Transverse colon (tissue), 4 donors: ENCODE results near the gene SEC61A1. TPM values are rescaled to one million over a fixed set of nuclear protein-coding genes. Genes with fewer than 3 reads are reported as not detected.

Experiments
- DNase-seq: peaks from one replicate; pipeline ENCODE4 v3.0.0-alpha.2; 2019
- H3K27ac ChIP-seq, 4 donors: fragments of 200-600 bp; sonication (generic); 2 replicates each; pipeline ENCODE4 v1.5.1; 2016 to 2018; ENCODE audit warnings: inconsistent platforms in 4 of 4
- H3K27me3 ChIP-seq: fragments of 200-600 bp; sonication (generic); 2 replicates; pipeline ENCODE4 v1.5.1; 2017; ENCODE audit warnings: inconsistent platforms
- H3K36me3 ChIP-seq, 4 donors: fragments of 200-600 bp; sonication (generic); 2 replicates each; pipeline ENCODE4 v1.5.1; 2017 to 2019; ENCODE audit warnings: inconsistent platforms in 4 of 4
- H3K4me1 ChIP-seq, 4 donors: fragments of 200-600 bp; sonication (generic); 2 replicates each; pipeline ENCODE4 v1.5.1; 2017 to 2020; ENCODE audit warnings: inconsistent platforms in 4 of 4
- H3K4me3 ChIP-seq, 4 donors: fragments of 200-600 bp; sonication (generic); 1 replicate in 1 of 4; 2 replicates in 3 of 4; pipeline versions ENCODE4 v1.5.1 to v1.6.1; 2017 to 2019; ENCODE audit warnings: inconsistent platforms in 4 of 4
- H3K9me3 ChIP-seq, 2 donors: fragments of 200-600 bp; sonication (generic); 2 replicates each; pipeline ENCODE4 v1.5.1; 2017 to 2019; ENCODE audit warnings: inconsistent platforms in 2 of 2
- EP300 ChIP-seq: sonication (generic); formaldehyde crosslinking; IDR thresholded peaks from one replicate; pipeline ENCODE4 v1.6.1; 2017; ENCODE audit warnings: antibody characterized with exemption, low read depth
- POLR2A ChIP-seq: fragments of 450-650 bp; IDR thresholded peaks from one replicate; pipeline ENCODE4 v1.6.1; 2016; ENCODE audit warnings: antibody characterized with exemption, mild to moderate bottlenecking, moderate library complexity
- POLR2AphosphoS5 ChIP-seq, 3 donors: sonication (generic); formaldehyde crosslinking; IDR thresholded peaks; one replicate each; pipeline ENCODE4 v1.6.1; 2016; ENCODE audit warnings: antibody characterized with exemption in 3 of 3
- WGBS, 2 donors: methylation state at CpG; one replicate each; pipeline ENCODE4 v1.1.5; 2018; ENCODE audit warnings: low coverage in 1 of 2; 5-methylcytosine and 5-hydroxymethylcytosine counted together
- in situ Hi-C, 4 donors: fragments of 200-750 bp; cut with MboI; loops; one replicate each; pipeline versions ENCODE4 v1.15.0 to v1.15.1; 2017; ENCODE audit warnings: low sequenced_read_pairs in 3 of 4, low pct_ligation_motif_present in 1 of 4, low pct_unique_long_range_greater_than_20kb in 1 of 4
- intact Hi-C: fragments of 100-400 bp; cut with DNase I; formaldehyde crosslinking; loops from one replicate; pipeline ENCODE4 v1.15.1; 2023; ENCODE audit warnings: low total_unique reads
- total RNA-seq, 4 donors: library from RNA; depleted of rRNA; stranded (reverse); fragments of >200 nt; gene quantifications; one replicate each; pipeline ENCODE4 v1.1.0, GENCODE V29; 2016
- TF ChIP-seq, protein P1 (sequence below), 5 experiments: fragments of 200-600 bp in 3 of 5; fragments of 450-650 bp in 2 of 5; sonication (generic) in 3 of 5; IDR thresholded peaks; 1 replicate in 2 of 5; 2 replicates in 3 of 5; pipeline ENCODE4 v1.5.1; 2016 to 2017; ENCODE audit warnings: antibody characterized with exemption in 5 of 5, inconsistent platforms in 3 of 5, mild to moderate bottlenecking in 2 of 5, moderate library complexity in 1 of 5

The SEC61A1 gene
- total RNA-seq, 4 donors from 2014 or later = 86.6 to 116 (median 115) TPM

DNA sequence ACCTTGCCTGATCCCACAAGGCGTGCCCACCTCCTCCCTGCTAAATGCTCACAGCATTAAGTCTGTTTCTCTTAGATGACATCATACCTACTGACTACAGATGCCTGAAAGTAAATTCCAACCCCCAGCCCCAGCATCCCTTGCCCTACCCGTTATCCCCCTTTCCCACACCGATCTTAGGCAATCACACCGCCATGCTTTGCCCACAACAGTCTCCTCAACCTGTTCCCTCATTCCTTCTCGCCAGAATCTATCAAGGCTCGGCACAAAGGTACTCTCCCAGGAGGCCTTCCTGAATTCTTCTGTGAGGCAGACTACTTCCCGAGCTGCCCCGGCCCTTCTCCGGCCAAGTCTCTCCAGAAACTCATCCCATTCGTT lies 789 bp upstream of the SEC61A1 start:
- no peak for DNase-seq
- H3K36me3 ChIP-seq = peaks cover 0 to 2% (median under 1%) of the 10 kb centered on the region in 4 donors
- peaks cover 25 to 36% (median 27%) of the 10 kb centered on the region in 4 donors for H3K4me1 ChIP-seq
- intact Hi-C loops (no loop called here), in situ Hi-C loops (no loop called here)
- 0 to 15% methylated on average over 4 to 10 of the region's 10 CpGs for WGBS, 2 donors
- TF ChIP-seq EP300 (no peak), POLR2AphosphoS5 (IDR thresholded peaks at IDR 0.05) (no peak), POLR2A (no peak)
- TF ChIP-seq, protein P1, sequence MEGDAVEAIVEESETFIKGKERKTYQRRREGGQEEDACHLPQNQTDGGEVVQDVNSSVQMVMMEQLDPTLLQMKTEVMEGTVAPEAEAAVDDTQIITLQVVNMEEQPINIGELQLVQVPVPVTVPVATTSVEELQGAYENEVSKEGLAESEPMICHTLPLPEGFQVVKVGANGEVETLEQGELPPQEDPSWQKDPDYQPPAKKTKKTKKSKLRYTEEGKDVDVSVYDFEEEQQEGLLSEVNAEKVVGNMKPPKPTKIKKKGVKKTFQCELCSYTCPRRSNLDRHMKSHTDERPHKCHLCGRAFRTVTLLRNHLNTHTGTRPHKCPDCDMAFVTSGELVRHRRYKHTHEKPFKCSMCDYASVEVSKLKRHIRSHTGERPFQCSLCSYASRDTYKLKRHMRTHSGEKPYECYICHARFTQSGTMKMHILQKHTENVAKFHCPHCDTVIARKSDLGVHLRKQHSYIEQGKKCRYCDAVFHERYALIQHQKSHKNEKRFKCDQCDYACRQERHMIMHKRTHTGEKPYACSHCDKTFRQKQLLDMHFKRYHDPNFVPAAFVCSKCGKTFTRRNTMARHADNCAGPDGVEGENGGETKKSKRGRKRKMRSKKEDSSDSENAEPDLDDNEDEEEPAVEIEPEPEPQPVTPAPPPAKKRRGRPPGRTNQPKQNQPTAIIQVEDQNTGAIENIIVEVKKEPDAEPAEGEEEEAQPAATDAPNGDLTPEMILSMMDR (IDR thresholded peaks at IDR 0.05) = no peak
- H3K9me3 ChIP-seq = no peaks in the 10 kb centered on the region
- H3K27ac ChIP-seq = peak overlapping the region; percentile 86 to 97 (median 91)
- peaks cover 4% of the 10 kb centered on the region for H3K27me3 ChIP-seq
- peak overlapping the region; percentile 72 to 96 (median 76) for H3K4me3 ChIP-seq

DNA sequence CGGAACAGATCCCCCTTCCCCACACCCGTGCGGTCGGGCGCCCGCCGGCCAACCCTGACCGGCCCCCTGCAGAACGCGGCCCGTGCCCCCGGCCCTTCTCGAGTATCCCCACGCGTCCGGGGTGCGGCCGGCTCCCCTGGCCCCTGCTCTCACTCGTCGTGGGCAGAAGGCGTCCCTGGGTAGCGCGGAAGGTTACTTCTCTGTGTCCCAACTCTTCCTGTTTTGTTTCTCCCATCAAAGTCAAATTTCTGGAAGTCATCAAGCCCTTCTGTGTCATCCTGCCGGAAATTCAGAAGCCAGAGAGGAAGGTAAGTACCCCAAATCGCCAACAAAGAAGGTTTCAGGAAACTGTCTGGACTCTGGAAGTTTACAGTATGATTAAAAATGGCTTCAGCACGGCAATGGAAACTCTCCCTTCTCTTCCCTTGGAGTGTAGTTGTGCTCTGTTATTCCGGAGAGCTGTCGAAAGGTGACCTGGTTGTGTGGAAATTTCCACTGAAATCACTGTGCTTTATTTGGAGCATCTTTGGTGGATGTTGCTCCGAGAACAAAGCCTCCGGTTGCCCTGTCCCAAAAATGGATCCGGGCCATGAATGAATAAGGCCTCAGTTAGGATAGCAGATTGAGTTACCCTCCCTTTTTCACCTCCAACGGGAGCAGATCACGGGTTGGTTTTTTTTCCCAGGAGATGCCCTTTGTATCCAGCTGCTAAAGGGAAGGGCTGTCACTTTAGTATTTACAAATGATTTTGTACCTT lies 536 bp downstream of the SEC61A1 start:
- H3K9me3 ChIP-seq = no peaks in the 10 kb centered on the region
- no peak for DNase-seq
- H3K36me3 ChIP-seq = peaks cover 0 to 11% (median 5%) of the 10 kb centered on the region in 4 donors
- H3K4me3 ChIP-seq = peak overlapping the region; percentile 73 to 96 (median 76)
- H3K27ac ChIP-seq = peak overlapping the region; percentile 88 to 97 (median 92)
- intact Hi-C loops = no loop called here
- in situ Hi-C loops = no loop called here
- peaks cover 25 to 36% (median 27%) of the 10 kb centered on the region in 4 donors for H3K4me1 ChIP-seq
- H3K27me3 ChIP-seq = no peaks in the 10 kb centered on the region
- peak in 1 of 3 donors; percentile 20 for TF ChIP-seq POLR2AphosphoS5 (IDR thresholded peaks at IDR 0.05)
- TF ChIP-seq, protein P1 (IDR thresholded peaks at IDR 0.05) = no peak
- TF ChIP-seq POLR2A = no peak
- WGBS, 2 donors = 1% methylated on average over 33 of the region's 33 CpGs; no CpG with 5 or more reads in 1 of the 2 donors

DNA sequence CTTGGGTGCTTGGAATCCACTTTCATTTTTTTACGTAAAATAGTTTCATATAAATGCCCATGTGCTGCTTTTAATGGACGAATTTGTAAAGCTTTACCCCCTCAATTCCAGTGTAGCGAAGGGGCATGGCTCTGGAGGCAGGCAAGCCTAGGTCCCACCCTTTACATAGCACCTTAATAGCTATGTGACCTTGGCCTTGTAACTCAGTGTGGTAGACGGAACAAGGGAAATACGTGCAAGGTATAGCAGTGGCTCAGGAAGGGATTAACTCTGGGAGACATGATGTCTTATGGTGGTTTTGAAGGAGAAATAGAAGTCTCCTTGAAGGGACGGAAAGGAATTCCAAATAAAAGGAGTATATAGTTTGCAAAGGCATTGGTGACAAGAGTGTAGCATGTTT lies 1.4 kb downstream of the SEC61A1 start:
- DNase-seq = no peak
- H3K4me1 ChIP-seq = peaks cover 25 to 36% (median 27%) of the 10 kb centered on the region in 4 donors
- no peaks in the 10 kb centered on the region for H3K9me3 ChIP-seq
- in situ Hi-C loops (no loop called here), intact Hi-C loops (no loop called here)
- H3K27ac ChIP-seq = peak overlapping the region; percentile 88 to 97 (median 92)
- peak overlapping the region in 3 of 4 donors; percentile 73 to 96 (median 78) for H3K4me3 ChIP-seq
- WGBS, 2 donors = 44 to 56% methylated on average over 3 to 6 of the region's 6 CpGs
- no peak for TF ChIP-seq POLR2AphosphoS5 (IDR thresholded peaks at IDR 0.05)
- TF ChIP-seq POLR2A = no peak
- no peak for TF ChIP-seq EP300
- TF ChIP-seq, protein P1 (IDR thresholded peaks at IDR 0.05) = no peak
- no peaks in the 10 kb centered on the region for H3K27me3 ChIP-seq
- peaks cover 0 to 15% (median 7%) of the 10 kb centered on the region in 4 donors for H3K36me3 ChIP-seq

DNA sequence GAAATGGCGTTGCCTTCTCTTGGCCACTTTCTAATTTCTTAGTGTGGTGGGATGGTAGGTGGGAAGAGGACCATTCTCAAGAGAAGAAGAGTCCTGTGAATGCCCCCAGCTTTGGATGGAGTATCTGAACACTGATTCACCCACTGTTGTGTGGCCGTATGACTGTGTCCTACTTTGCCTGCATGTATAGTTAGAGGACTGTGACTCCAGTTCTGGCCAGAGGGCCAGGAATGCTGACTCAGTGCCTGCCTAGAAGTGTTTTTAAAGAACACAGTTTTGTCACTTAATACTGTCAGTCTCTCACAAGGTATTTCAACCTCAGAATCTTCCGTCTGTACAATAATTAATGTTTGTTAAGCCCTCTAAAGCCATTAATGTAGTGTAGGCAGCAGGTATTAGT lies 2.1 kb downstream of the SEC61A1 start:
- in situ Hi-C loops = no loop called here
- H3K27ac ChIP-seq = no peak overlapping the region
- TF ChIP-seq EP300 = no peak
- no peak for TF ChIP-seq POLR2A
- TF ChIP-seq, protein P1 (IDR thresholded peaks at IDR 0.05) = no peak
- TF ChIP-seq POLR2AphosphoS5 (IDR thresholded peaks at IDR 0.05) = no peak
- peak overlapping the region in 1 of 4 donors; percentile 73 for H3K4me3 ChIP-seq
- H3K9me3 ChIP-seq = no peaks in the 10 kb centered on the region
- peaks cover 0 to 22% (median 9%) of the 10 kb centered on the region in 4 donors for H3K36me3 ChIP-seq
- H3K4me1 ChIP-seq = peaks cover 25 to 36% (median 27%) of the 10 kb centered on the region in 4 donors
- intact Hi-C loops = no loop called here
- WGBS, 2 donors = 57 to 86% methylated on average over 1 to 3 of the region's 3 CpGs
- H3K27me3 ChIP-seq = no peaks in the 10 kb centered on the region
- DNase-seq = no peak
